Measurements from ENCODE around the gene RIPOR2.
"Not testable (repeated sequence)": the region's sequence is repeated elsewhere in the genome, so short reads cannot be mapped to it uniquely, and the experiment has no call there.

RIPOR2 gene

GRCh38 chr6:24926647-24927046 lies 9.1 kb downstream of the RIPOR2 start:
- not testable (repeated sequence) for DNase-seq (ENCODE audit: low read depth)

DNA sequence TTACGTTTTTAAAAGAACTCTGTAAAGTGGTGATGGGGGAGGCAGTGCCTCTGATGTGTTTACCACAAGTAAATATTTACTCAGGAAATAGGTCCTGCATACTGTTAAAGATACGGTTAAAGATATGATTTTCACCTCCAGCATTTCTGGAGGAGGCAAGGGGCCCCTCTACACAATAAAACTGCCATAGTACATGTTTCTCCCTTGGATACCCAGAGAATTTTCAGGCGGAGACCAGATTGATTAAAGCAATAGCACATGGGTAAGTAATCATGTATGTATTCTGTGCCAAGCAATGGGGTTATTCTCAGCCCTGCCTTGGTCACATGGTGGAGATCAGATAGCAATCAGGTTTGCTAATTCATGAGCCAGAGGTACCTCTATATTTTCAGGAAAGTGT lies 9.6 kb downstream of the RIPOR2 start:
- no peak for DNase-seq (ENCODE audit: low read depth)

DNA sequence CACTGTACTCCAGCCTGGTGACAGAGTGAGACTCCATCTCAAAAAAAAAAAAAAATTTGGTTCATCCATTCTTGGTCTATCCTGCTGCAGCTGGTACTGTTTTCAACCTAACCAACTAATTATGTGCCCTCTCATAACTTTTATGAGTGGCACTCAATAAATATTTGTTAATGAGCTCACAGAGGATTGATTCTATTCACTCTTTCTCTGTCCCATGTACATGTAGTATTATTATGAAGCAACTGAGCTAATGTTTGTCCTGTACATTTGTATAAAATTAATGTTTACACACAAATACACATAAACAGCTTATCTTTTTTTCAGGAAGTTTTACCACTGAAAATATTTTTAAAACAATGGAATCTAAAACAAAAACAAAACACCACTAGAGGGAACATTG lies 10.1 kb downstream of the RIPOR2 start:
- no peak for DNase-seq (ENCODE audit: low read depth)

DNA sequence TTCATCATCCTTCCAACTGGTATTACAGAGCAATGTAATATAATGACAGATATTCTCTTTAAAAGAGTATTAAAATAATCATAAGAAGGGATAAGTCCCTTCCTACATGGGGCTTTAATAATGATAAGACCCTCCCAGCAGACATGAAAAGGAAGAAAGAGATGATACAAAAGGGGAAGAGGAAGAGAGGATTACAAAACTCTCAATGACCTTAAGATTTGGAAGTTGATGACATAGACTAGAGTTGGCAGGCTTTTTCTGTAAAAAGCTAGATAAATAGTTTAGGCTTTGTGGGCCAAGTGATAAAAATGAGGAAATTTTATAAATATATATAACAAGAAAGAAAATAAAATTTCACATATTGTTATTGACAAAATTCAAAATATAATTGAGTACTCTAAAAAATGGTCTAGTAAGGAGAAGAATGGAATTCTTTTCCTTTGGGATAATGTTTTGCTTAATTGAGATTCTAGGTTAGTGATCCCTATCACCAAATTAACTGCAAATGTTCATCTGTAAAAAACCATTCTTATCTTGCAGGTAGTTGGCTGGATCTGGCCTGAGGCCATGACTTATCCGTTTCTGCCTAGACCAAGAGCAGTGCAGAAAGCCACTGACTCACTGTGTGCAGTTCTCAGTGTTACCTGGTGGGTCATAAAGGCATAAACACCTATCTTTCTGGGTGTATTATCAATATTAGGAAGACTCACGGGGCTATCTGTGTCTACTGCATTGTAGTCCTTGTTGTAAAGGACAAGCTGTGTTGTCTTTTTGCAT lies 11.0 kb downstream of the RIPOR2 start:
- DNase-seq (ENCODE audit: low read depth): no peak

DNA sequence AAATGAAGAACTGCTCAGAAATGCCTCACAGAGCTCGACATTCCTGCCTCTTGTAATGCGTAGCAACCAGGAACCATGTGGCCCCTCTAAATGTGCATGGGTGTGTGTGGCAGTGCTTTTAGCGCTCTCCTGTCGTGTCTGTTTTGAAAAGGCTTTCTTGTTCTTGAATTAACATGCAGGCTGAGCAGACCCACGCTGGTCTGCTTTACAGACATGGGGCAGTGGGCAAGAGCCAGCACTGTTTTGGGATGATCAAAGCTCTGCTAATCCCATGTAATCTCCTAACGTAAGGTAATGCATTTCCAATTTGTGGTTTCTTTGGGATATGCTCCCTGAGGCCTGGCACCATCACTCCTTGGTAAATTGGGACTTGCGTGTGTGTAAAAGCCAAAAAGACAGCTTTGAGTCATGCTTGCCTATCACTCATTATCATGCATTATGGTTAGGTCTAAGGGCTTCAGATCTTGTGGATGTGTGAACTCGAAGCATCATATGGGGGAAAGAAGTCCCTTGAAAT lies 11.8 kb downstream of the RIPOR2 start:
- no peak for DNase-seq (ENCODE audit: low read depth)

DNA sequence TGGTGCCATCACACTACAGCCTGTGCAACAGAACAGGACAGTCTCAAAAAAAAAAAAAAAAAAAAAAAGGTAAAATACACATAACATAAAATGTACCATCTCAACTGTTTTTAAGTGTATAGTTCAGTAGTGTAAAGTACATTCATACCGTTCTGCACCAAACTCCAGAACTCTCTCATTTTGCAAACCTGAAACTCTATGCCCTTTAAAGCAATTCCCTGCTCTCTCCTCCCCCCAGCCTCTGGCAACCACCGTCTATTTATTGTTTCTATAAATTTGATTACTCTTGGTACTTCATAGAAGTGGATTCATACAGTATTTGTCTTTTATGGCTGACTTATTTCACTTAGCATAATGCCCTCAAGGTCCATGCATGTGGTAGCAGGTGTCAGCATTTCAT lies 12.9 kb downstream of the RIPOR2 start:
- no peak for DNase-seq (ENCODE audit: low read depth)

- no peak for DNase-seq (ENCODE audit: low read depth)
These were observed 13.6 kb downstream of the RIPOR2 start for GRCh38 chr6:24922170-24922569.

GRCh38 chr6:24920136-24920535 lies 15.6 kb downstream of the RIPOR2 start:
- DNase-seq (ENCODE audit: low read depth): no peak

DNA sequence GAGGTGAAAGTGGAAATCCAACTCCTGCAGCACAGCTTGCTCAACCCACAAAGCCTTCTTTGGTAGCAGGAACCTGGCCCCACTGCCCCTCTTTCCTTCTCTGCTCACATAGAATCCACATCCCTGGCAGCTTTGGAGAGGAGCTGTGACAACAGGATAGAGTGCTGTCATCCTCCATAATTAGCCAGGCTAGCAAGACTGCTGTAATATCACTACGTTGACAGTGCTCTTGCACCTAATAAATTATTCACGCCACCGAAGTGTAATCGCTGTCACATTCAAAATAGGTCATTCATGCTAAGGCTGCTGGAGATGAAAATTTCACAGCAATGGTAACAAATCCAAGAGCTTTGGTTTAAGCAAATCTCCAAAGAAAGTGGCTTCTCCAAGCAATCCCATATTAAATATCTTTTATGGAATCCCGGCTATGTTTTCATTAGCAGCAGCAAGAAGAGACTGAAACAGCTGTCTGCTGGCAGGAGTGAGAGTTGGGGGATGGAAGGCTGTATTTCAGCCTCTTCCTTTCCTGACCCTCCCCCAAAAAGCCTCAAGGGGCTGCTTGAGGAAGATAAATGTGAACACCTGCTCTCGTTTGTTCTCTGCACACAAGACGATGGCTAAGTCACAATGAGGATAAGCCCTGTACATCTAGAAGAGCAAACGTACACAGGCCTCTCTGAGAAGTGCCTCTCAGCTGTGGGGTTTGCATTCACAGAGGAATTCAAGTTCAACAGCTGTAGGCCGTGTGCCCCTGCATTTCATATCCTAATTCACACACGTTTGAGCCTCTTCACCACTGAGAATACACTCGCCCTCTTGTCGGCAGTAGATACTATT lies 16.5 kb downstream of the RIPOR2 start:
- no peak for DNase-seq (ENCODE audit: low read depth)

GRCh38 chr6:24918641-24919055 lies 17.1 kb downstream of the RIPOR2 start:
- DNase-seq (ENCODE audit: low read depth): no peak

DNA sequence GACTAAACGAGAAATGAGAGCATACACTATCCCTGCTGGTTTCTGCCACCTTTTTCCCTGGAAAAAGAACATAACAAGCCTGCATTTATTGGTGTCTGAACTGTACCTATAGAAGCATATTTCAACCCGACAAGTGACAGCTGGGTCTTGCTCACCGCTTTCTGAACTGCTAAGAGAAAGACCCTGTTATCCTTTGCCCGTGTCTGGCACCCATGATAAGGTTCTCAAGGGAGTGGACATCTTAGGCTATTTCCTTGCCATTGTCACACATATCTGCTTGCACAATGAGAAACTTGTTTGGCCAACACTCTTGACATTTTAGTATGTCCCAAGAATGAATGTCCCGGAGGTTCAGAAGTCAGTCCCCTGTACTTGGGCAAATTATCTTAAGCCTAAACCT lies 19.3 kb downstream of the RIPOR2 start:
- no peak for DNase-seq (ENCODE audit: low read depth)

DNA sequence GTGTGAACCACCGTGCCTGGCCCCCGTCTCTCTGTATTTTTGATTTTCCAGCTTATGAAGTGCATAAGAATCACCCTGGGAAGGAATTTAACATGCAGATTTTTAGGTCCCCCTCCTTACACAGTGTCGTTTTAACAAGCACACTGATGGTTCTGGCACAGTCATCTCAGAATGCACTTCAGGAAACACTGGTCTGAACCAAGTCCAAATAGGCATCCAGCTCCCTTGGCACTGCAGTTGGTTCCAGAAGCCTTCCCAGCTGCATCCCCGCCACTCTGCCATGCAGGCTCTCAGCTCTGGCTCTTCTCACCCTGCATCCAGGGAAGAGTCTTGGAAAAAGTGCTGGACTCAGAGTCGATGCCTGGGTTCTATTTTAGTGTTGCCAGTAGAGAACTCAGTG lies 20.1 kb downstream of the RIPOR2 start:
- DNase-seq (ENCODE audit: low read depth): no peak

- not testable (repeated sequence) for DNase-seq (ENCODE audit: low read depth)
These were observed 21.7 kb downstream of the RIPOR2 start for GRCh38 chr6:24914082-24914481.

GRCh38 chr6:24911796-24912382 lies 23.9 kb downstream of the RIPOR2 start:
- no peak for DNase-seq (ENCODE audit: low read depth)

GRCh38 chr6:24910961-24911725 lies 24.6 kb downstream of the RIPOR2 start:
- DNase-seq (ENCODE audit: low read depth): no peak

DNA sequence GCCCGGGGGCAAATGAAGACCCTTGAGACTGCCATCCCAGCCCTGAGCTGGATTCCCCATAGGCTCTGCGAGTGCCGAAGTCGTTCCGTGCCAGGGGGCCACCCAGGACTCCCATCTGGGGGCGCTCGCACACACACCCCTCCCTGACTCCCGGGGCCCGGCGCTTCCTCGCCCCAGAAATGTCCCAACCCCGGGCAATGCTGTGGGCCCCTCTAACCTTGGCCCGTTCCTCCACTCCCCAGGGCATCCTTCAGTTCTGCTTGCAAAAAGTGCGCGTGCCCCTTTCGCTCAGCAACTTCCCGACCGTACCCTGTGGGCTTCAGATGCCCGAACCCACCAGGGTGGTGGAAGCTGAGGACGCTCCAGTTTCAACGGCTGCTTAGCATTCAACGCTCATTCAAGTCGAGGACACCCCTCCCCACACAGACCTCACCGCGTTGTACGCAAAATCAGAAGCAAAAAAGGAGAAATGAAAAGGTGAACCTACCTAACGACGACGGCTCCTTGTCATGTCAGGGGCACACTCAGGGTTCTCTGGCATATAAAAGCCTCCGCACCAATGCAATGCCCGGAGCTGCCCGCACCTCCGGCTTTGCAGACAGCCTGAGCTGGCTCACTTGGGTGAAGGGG lies 25.3 kb downstream of the RIPOR2 start:
- DNase-seq (ENCODE audit: low read depth): no peak

DNA sequence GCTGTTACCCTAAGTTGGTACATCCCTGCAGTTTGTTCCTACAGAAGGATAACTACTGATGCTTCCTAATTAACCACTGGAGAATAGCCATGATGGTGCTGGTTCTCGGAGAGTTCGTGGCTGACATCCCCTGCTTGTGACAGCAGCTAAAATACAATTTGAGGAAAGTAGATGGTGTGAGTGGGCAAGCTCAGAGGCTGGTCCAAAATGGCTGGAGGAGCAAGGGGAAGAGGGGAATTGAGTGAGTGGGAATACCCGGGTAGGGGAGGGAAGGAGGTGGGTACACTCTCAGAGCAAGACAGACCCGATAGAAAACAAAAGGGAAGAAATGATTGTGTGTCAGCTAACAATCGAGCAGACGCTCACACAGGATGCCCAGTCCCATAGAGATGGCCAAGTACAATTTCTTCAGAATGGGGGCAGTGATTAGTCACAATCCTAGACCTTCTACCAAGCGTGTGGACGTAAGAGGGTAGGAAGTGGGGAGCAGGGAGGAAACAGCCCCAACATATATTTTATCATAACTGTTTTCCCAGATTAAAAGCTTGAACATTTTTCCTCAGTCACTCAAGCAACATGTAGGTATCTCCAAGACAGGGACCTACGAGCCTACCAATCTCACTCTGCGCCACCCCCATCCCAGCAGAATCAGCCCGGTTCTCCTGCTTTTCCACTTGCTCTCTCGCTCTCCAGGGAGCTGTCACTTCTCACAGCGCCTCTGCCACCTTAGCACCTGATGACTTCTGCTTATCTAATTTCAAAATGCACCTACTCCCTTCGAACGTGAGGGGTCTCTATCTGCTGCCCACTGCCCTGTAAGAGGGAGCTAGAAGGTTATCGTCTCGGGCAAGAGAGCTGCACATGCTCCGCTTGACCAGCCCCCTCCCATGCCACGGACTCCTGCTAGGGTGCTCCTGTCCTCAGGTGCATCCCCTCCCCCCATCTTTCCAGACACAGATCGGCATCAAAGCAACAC lies 26.2 kb downstream of the RIPOR2 start:
- DNase-seq (ENCODE audit: low read depth): no peak

DNA sequence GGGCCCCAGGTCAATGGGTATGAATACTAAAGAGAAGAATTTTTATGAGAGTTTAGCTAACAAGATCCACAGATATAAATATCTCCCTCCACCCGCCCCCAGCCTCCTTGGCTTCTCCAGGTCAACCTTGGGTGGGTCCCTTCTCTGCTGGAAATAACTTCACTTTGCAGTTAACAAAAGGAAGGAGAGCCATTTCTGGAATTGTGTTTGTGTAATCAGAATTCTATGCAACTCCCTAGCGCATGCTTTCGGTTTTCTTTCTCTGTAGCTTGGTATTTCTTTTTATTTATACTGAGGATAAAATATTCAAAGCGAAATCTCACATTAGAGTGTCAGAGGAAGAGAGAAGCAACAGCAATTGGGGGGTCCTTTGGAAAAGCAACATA lies 27.1 kb downstream of the RIPOR2 start:
- DNase-seq (ENCODE audit: low read depth): no peak

DNA sequence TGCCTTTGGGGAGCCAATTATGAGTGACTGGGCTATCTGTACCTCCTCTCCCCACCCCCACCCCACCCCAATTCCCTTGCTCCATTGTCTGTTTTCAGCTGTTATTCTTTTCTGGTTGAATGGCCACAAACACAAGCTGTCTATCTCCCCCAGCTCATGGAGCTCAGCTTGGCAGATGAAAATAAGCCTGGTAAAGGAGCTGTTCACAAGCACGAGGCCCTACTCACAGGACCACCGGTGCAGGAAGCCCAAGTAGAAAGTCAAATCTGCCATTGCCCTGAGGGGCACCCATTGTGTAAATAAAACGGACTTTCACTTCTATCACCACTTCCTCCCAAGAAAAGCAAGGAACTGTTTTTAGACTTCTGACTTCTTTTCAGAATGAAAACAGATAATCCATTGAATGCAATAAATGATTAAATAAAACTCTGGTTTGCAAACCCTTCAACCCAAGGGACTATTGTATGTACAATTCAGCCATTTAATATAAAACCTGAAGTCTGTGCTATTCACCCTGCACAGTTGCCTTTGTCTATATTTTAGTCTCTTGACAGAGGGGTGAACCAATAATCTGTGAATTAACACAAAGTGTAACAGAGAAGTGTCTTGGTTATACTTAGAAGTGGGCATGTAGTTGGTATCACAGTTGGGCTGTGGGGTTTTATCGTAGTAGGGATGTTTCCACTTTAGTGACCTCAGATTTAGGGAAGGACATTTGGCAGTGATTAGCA lies 27.7 kb downstream of the RIPOR2 start:
- no peak for DNase-seq (ENCODE audit: low read depth)

DNA sequence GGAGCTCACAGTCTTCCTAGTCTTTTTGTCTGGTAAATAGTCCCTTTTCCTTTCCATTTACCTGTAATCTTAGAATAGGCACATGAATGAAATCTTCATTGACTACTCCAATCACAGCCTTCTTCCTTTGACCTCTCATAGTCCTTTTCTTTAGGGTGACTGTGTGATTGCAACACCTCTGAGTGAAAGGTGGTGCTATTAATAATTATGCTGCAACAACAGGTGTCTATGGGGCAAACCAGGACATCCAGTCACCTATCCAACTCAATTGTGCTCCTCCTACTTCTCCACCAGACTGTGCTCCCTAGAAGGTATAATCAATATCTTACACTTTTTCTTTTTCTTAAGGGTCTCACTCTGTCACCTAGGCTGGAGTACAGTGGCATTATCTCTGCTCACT lies 29.4 kb downstream of the RIPOR2 start:
- DNase-seq (ENCODE audit: low read depth): no peak

Data from stimulated activated CD8-positive, alpha-beta memory T cell treated with anti-CD3 and anti-CD28 coated beads, Interleukin-15, amount 100 ng/mL, for 1 hour (primary cell).